NB4 (cell line): ENCODE measurements around the gene CADPS2.

Experiments
- MAX ChIP-seq: IDR thresholded peaks from 2 replicates; pipeline ENCODE4 v1.6.1; 2011; ENCODE audit warnings: low read depth, low read length
- MYC ChIP-seq: IDR thresholded peaks from 2 replicates; pipeline ENCODE4 v1.6.1; 2011; ENCODE audit warnings: low read depth, low read length
- POLR2A ChIP-seq: IDR thresholded peaks from 2 replicates; pipeline ENCODE4 v1.6.1; 2011; ENCODE audit warnings: mild to moderate bottlenecking; ENCODE audit not compliant: insufficient read length; ENCODE audit errors: extremely low read depth
- TF ChIP-seq, protein P1 (sequence below): IDR thresholded peaks from one replicate; pipeline ENCODE4 v1.5.1; 2012; ENCODE audit warnings: low read depth, low read length

GRCh38 chr7:122423591-122423990, 462.7 kb downstream of the CADPS2 start:
- TF ChIP-seq, protein P1, sequence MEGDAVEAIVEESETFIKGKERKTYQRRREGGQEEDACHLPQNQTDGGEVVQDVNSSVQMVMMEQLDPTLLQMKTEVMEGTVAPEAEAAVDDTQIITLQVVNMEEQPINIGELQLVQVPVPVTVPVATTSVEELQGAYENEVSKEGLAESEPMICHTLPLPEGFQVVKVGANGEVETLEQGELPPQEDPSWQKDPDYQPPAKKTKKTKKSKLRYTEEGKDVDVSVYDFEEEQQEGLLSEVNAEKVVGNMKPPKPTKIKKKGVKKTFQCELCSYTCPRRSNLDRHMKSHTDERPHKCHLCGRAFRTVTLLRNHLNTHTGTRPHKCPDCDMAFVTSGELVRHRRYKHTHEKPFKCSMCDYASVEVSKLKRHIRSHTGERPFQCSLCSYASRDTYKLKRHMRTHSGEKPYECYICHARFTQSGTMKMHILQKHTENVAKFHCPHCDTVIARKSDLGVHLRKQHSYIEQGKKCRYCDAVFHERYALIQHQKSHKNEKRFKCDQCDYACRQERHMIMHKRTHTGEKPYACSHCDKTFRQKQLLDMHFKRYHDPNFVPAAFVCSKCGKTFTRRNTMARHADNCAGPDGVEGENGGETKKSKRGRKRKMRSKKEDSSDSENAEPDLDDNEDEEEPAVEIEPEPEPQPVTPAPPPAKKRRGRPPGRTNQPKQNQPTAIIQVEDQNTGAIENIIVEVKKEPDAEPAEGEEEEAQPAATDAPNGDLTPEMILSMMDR = no peak
- no peak for TF ChIP-seq POLR2A
- TF ChIP-seq MAX = no peak
- no peak for TF ChIP-seq MYC
